Measurements from ENCODE around the gene LRRTM4.

DNA sequence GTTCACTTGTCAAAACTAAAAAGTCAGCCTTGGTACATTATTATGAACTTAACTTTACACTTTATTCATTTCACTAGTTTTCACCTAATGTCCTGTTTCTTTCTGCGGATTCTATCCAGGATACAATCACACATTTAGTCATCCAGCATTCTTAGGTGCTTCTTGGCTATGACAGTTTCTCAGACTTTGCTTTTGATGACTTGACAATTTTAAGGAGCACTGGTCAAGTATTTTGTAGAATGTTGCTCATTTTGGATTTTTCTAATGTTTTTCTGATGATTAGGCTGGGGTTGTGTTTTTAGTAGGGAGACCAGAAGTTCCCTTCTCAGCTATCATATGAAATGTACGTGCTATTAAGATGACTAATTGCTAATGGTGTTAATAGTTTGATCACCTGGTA is 601.2 kb downstream of the LRRTM4 start:
- TF ChIP-seq, protein P1, sequence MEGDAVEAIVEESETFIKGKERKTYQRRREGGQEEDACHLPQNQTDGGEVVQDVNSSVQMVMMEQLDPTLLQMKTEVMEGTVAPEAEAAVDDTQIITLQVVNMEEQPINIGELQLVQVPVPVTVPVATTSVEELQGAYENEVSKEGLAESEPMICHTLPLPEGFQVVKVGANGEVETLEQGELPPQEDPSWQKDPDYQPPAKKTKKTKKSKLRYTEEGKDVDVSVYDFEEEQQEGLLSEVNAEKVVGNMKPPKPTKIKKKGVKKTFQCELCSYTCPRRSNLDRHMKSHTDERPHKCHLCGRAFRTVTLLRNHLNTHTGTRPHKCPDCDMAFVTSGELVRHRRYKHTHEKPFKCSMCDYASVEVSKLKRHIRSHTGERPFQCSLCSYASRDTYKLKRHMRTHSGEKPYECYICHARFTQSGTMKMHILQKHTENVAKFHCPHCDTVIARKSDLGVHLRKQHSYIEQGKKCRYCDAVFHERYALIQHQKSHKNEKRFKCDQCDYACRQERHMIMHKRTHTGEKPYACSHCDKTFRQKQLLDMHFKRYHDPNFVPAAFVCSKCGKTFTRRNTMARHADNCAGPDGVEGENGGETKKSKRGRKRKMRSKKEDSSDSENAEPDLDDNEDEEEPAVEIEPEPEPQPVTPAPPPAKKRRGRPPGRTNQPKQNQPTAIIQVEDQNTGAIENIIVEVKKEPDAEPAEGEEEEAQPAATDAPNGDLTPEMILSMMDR (IDR thresholded peaks at IDR 0.05) = no peak
- TF ChIP-seq POLR2A (IDR thresholded peaks at IDR 0.05) = no peak

All from esophagus squamous epithelium (tissue), 4 donors.